OCI-LY7 (cell line): ENCODE results near the gene ARHGAP42. TPM values are rescaled to one million over a fixed set of nuclear protein-coding genes. Genes with fewer than 3 reads are reported as not detected.

Experiments used
- BruUV-seq: library from RNA; stranded (reverse); fragments of 400-500 nt; replicated peaks from 2 replicates; lab custom pipeline; 2021; lab: Mats Ljungman, UMichigan
- CTCF ChIA-PET: fragments of 300-600 bp; sonication (Branson Sonifier 250); formaldehyde crosslinking; loops from one replicate; lab custom pipeline; 2022; ENCODE audit warnings: antibody characterized with exemption; ENCODE audit not compliant: unreplicated experiment; lab: Charles Lee
- POLR2A ChIA-PET: fragments of 300-600 bp; sonication (Branson Sonifier 250); formaldehyde crosslinking; loops from one replicate; lab custom pipeline; 2022; ENCODE audit warnings: antibody characterized with exemption; lab: Charles Lee
- DNase-seq: peaks from one replicate; pipeline ENCODE4 v3.0.0-alpha.2; 2015; ENCODE audit warnings: low spot score
- H2AFZ ChIP-seq: fragments of 200-600 bp; sonication (generic), shearing (Covaris generic); 2 replicates; pipeline ENCODE4 v1.6.1; 2014; ENCODE audit warnings: mild to moderate bottlenecking, antibody characterized with exemption, low read length, moderate library complexity
- H3K27ac ChIP-seq: fragments of 200-600 bp; sonication (generic); 2 replicates; pipeline ENCODE4 v1.5.1; 2014; ENCODE audit warnings: mixed run types, low read depth, mild to moderate bottlenecking, moderate library complexity, low read length, inconsistent platforms; ENCODE audit not compliant: poor library complexity, severe bottlenecking
- H3K36me3 ChIP-seq: fragments of 200-600 bp; sonication (generic); 2 replicates; pipeline ENCODE4 v1.6.1; 2014; ENCODE audit warnings: mild to moderate bottlenecking, antibody characterized with exemption, low read length, moderate library complexity, mixed read lengths; ENCODE audit not compliant: insufficient read depth
- H3K4me1 ChIP-seq: fragments of 200-600 bp; sonication (generic); 2 replicates; pipeline ENCODE4 v1.5.1; 2014; ENCODE audit warnings: mild to moderate bottlenecking, low read length; ENCODE audit not compliant: insufficient read depth, poor library complexity, severe bottlenecking
- H3K4me2 ChIP-seq: fragments of 200-600 bp; sonication (generic); 2 replicates; pipeline ENCODE4 v1.6.1; 2014; ENCODE audit warnings: mild to moderate bottlenecking, low read length
- H3K4me3 ChIP-seq: fragments of 200-600 bp; sonication (generic); 2 replicates; pipeline ENCODE4 v1.5.1; 2014; ENCODE audit warnings: mild to moderate bottlenecking, low read depth, low read length; ENCODE audit not compliant: poor library complexity, severe bottlenecking
- H3K79me2 ChIP-seq: fragments of 200-600 bp; sonication (generic); 2 replicates; pipeline ENCODE4 v1.6.1; 2016; ENCODE audit warnings: low read depth, mild to moderate bottlenecking, low read length, moderate library complexity, mixed read lengths; ENCODE audit not compliant: insufficient read depth
- H3K9me2 ChIP-seq: fragments of 200-600 bp; sonication (generic); 2 replicates; pipeline ENCODE4 v1.6.1; 2016; ENCODE audit warnings: mild to moderate bottlenecking, low read length, mixed read lengths; ENCODE audit not compliant: insufficient read depth
- H3K9me3 ChIP-seq: fragments of 200-600 bp; sonication (generic); 2 replicates; pipeline ENCODE4 v1.6.1; 2014; ENCODE audit warnings: mild to moderate bottlenecking, mixed run types, low read length, mixed read lengths
- H4K20me1 ChIP-seq: fragments of 200-600 bp; sonication (generic); 2 replicates; pipeline ENCODE4 v1.6.1; 2014; ENCODE audit warnings: mild to moderate bottlenecking, antibody characterized with exemption, low read length, moderate library complexity, mixed read lengths; ENCODE audit not compliant: insufficient read depth
- EZH2phosphoT487 ChIP-seq: fragments of 200-600 bp; sonication (generic); IDR thresholded peaks from 2 replicates; pipeline ENCODE4 v1.6.1; 2018; ENCODE audit warnings: low read depth, borderline replicate concordance, mild to moderate bottlenecking, mixed run types, antibody characterized with exemption, low read length, moderate library complexity, mixed read lengths
- intact Hi-C: fragments of 100-400 bp; cut with micrococcal nuclease; formaldehyde crosslinking; loops from one replicate; pipeline ENCODE4 v1.10.0; 2022; ENCODE audit not compliant: unreplicated experiment
- total RNA-seq, 2 experiments: library from RNA; depleted of rRNA in 1 of 2; stranded (reverse); fragments of >200 nt in 1 of 2; shearing (Covaris generic) in 1 of 2; gene quantifications; 2 replicates each; pipeline ENCODE4 v1.2.3, GENCODE V29; 2014 to 2022
- TF ChIP-seq, protein P1 (sequence below): fragments of 200-600 bp; sonication (generic); conservative IDR thresholded peaks from 2 replicates; pipeline ENCODE4 v1.5.1; 2014; ENCODE audit warnings: mild to moderate bottlenecking, antibody characterized with exemption, low read length, moderate library complexity, mixed read lengths

ARHGAP42 gene
- total RNA-seq, 2 experiments from 2014 or later, result not detected

DNA sequence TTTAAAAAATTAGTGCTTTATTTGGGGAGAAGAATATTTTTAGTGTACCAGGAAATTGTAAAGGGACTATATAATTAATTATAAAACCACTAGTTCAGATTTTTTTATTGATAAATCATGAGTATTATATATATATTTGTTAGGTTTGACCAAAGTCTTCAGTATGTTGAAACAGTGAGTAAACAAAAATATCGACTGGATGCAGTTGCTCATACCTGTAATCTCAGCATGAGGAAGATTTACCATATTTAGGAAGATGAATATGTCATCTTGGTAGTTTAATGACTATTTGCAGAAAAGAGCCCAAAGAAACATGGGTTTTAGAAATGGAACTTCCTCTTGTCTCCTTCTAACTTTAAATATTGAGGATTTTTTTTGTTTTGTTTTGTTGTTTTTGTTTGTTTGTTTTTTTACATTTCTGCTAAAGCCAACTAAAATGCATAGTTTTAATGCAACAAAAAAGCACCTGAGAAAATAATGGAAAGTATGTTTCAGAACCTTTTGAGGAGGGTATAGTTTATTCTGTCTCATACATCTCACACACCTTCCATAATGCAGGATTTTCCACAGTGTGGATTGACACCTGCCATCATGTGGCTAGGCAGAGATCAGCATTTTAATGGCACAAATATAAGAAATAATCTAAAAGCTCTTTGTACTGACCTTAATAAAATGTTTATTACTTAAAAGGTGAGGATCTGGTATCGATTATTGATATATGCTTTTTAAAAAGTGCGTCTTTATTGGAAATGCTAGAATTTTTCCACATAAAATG is 114.3 kb downstream of the ARHGAP42 start:
- no peak overlapping the region for H2AFZ ChIP-seq
- no peaks in the 10 kb centered on the region for H3K9me3 ChIP-seq
- ChIA-PET POLR2A (no interaction called here), CTCF (no interaction called here)
- no peaks in the 10 kb centered on the region for H3K4me1 ChIP-seq
- H3K27ac ChIP-seq, result no peak overlapping the region
- H3K36me3 ChIP-seq, result no peaks in the 10 kb centered on the region
- no peak overlapping the region for H3K4me3 ChIP-seq
- TF ChIP-seq, protein P1, sequence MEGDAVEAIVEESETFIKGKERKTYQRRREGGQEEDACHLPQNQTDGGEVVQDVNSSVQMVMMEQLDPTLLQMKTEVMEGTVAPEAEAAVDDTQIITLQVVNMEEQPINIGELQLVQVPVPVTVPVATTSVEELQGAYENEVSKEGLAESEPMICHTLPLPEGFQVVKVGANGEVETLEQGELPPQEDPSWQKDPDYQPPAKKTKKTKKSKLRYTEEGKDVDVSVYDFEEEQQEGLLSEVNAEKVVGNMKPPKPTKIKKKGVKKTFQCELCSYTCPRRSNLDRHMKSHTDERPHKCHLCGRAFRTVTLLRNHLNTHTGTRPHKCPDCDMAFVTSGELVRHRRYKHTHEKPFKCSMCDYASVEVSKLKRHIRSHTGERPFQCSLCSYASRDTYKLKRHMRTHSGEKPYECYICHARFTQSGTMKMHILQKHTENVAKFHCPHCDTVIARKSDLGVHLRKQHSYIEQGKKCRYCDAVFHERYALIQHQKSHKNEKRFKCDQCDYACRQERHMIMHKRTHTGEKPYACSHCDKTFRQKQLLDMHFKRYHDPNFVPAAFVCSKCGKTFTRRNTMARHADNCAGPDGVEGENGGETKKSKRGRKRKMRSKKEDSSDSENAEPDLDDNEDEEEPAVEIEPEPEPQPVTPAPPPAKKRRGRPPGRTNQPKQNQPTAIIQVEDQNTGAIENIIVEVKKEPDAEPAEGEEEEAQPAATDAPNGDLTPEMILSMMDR, result no peak
- TF ChIP-seq EZH2phosphoT487, result no peak
- no peak overlapping the region for H3K4me2 ChIP-seq
- no peaks in the 10 kb centered on the region for H3K79me2 ChIP-seq
- no peak for DNase-seq
- H4K20me1 ChIP-seq, result no peaks in the 10 kb centered on the region
- intact Hi-C loops, result no loop called here
- no peaks in the 10 kb centered on the region for H3K9me2 ChIP-seq
- no TSS peak for BruUV-seq

DNA sequence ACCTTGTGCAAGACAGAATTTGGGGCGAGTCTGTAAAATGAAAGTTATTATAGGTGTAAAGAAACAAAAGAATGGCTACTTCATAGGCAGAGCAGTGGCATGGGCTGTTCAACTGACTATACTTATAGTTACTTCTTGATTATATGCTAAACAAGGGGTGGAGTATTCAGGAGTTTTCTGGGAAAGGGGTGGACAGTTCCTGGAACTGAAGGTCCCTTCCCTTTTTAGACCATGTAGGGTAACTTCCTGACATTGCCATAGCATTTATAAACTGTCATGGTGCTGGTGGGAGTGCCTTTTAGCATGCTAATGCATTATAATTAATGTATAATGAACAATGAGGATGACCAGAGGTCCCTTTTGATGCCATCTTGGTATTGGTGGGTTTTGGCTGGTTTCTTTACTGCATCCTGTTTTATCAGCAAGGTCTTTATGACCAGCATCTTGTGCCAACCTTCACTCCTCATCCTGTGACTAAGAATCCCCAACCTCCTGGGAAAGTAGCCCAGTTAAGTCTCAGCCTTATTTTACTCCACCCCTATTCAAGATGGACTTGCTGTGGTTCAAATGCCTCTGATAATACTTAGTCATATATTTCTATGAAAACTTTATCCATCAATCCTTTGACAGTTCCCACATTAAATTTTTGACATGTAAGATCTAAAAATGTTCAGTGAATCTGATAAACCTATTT is 118.6 kb downstream of the ARHGAP42 start:
- DNase-seq, result no peak
- intact Hi-C loops, result no loop called here
- CTCF ChIA-PET, result no interaction called here
- H3K79me2 ChIP-seq, result no peaks in the 10 kb centered on the region
- no peak overlapping the region for H3K27ac ChIP-seq
- no peaks in the 10 kb centered on the region for H3K4me1 ChIP-seq
- H4K20me1 ChIP-seq, result no peaks in the 10 kb centered on the region
- H3K36me3 ChIP-seq, result no peaks in the 10 kb centered on the region
- H3K4me2 ChIP-seq, result no peak overlapping the region
- H3K9me2 ChIP-seq, result no peaks in the 10 kb centered on the region
- no peak overlapping the region for H3K4me3 ChIP-seq
- no peak overlapping the region for H2AFZ ChIP-seq
- TF ChIP-seq, protein P1, result no peak
- TF ChIP-seq EZH2phosphoT487, result no peak
- POLR2A ChIA-PET, result no interaction called here
- BruUV-seq, result no TSS peak
- no peaks in the 10 kb centered on the region for H3K9me3 ChIP-seq

DNA sequence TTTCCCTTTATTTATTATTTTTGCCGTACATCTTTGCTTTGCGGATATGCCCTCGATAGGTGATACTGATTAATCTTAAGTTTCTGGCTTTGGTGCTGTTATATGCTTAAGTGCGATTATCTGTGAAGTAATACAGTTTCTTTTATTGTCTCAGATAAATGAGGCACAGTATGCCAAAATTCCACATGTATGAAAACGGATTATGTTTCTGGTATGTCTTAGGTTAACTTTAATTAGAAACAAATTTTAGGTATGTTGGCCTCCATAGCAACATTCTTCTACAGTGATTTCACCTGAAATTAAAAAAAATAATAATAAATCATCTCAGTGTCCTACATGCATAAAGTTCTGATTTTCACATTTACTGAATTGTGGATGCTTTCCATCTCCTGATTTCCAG is 119.2 kb downstream of the ARHGAP42 start:
- Histone ChIP-seq H3K4me3 (no peak overlapping the region), H3K36me3 (no peaks in the 10 kb centered on the region), H3K4me2 (no peak overlapping the region), H3K4me1 (no peaks in the 10 kb centered on the region), H3K9me3 (no peaks in the 10 kb centered on the region), H3K79me2 (no peaks in the 10 kb centered on the region), H3K9me2 (no peaks in the 10 kb centered on the region), H4K20me1 (no peaks in the 10 kb centered on the region), H2AFZ (no peak overlapping the region), H3K27ac (no peak overlapping the region)
- DNase-seq, result no peak
- ChIA-PET CTCF (no interaction called here), POLR2A (no interaction called here)
- intact Hi-C loops, result no loop called here
- TF ChIP-seq EZH2phosphoT487, result no peak
- TF ChIP-seq, protein P1, result no peak
- BruUV-seq, result no TSS peak
